HepG2 (cell line): ENCODE data around the gene TTLL11. TPM values are rescaled to one million over a fixed set of nuclear protein-coding genes. Genes with fewer than 3 reads are reported as not detected.

Source experiments
- ATAC-seq: fragments of 200-7000 bp; cut with Tn5 transposase; 3 replicates; pipeline ENCODE4 v1.9.1; 2020; ENCODE audit warnings: mild to moderate bottlenecking, moderate library complexity
- BruUV-seq: library from RNA; stranded (reverse); fragments of 400-500 nt; replicated peaks from 2 replicates; lab custom pipeline; 2021; lab: Mats Ljungman, UMichigan
- CTCF ChIA-PET: fragments of 300-600 bp; formaldehyde crosslinking; extraction: SDS; loops from one replicate; lab custom pipeline; 2021; ENCODE audit warnings: low total read pairs, inconsistent platforms, low intra/inter-chr PET ratio; lab: Yijun Ruan, JAX
- POLR2A ChIA-PET: fragments of 350-600 bp; sonication (Branson Sonifier 250); formaldehyde crosslinking; loops from one replicate; lab custom pipeline; 2020; ENCODE audit warnings: antibody characterized with exemption, inconsistent platforms; lab: Yijun Ruan, JAX
- DNase-seq: peaks from one replicate; pipeline ENCODE4 v3.0.0-alpha.2; 2015; ENCODE audit warnings: low spot score
- FAIRE-seq: peaks from 3 replicates; lab custom pipeline; 2011; peaks lifted over from hg19 to GRCh38; lab: Jason Lieb, UNC
- H2AFZ ChIP-seq: one replicate; pipeline ENCODE4 v1.6.1; 2011; ENCODE audit warnings: low read length, inconsistent platforms
- H3K27ac ChIP-seq: fragments of 300-600 bp; 3 replicates; pipeline ENCODE4 v1.8.0; 2011; ENCODE audit warnings: mixed run types, mild to moderate bottlenecking, mixed read lengths, low read length, inconsistent platforms; ENCODE audit not compliant: insufficient read depth; ENCODE audit errors: extremely low read length
- H3K27me3 ChIP-seq, 2 experiments: fragments of 200-600 bp in 1 of 2; 2 replicates in 1 of 2; 3 replicates in 1 of 2; pipeline versions ENCODE4 v1.6.0 to v1.8.0; 2011; ENCODE audit warnings: low read length in 2 of 2, mild to moderate bottlenecking in 2 of 2, moderate library complexity in 2 of 2, inconsistent platforms in 1 of 2; ENCODE audit not compliant: insufficient read depth in 2 of 2, control insufficient read depth in 1 of 2
- H3K36me3 ChIP-seq, 2 experiments: fragments of 200-600 bp in 1 of 2; replicated peaks in 1 of 2; 2 replicates in 1 of 2; 3 replicates in 1 of 2; pipeline versions ENCODE4 v1.5.1 to v1.8.0; 2011; ENCODE audit warnings: low read length in 2 of 2, inconsistent platforms in 1 of 2; ENCODE audit not compliant: insufficient read depth in 2 of 2, control insufficient read depth in 1 of 2
- H3K4me1 ChIP-seq: 2 replicates; pipeline ENCODE4 v1.5.1; 2012; ENCODE audit warnings: low read length, inconsistent platforms; ENCODE audit not compliant: insufficient read depth
- H3K4me2 ChIP-seq: 2 replicates; pipeline ENCODE4 v1.6.0; 2011; ENCODE audit warnings: low read depth, low read length, inconsistent platforms
- H3K4me3 ChIP-seq, 3 experiments: fragments of 200-600 bp in 1 of 3; sonication (generic), shearing (Covaris generic) in 1 of 3; replicated peaks in 1 of 3; 2 replicates each; pipeline ENCODE4 v1.5.1; 2011 to 2016; ENCODE audit warnings: low read length in 3 of 3, inconsistent platforms in 2 of 3, low read depth in 2 of 3, mild to moderate bottlenecking in 2 of 3, control low read depth in 1 of 3, mixed read lengths in 1 of 3; ENCODE audit not compliant: insufficient read depth in 1 of 3
- H3K79me2 ChIP-seq: one replicate; pipeline ENCODE4 v1.6.1; 2011; ENCODE audit warnings: low read length, inconsistent platforms; ENCODE audit not compliant: insufficient read depth
- H3K9ac ChIP-seq: 2 replicates; pipeline ENCODE4 v1.6.0; 2011; ENCODE audit warnings: mild to moderate bottlenecking, low read depth, low read length, inconsistent platforms; ENCODE audit not compliant: insufficient read depth
- H3K9me3 ChIP-seq: 2 replicates; pipeline ENCODE4 v1.5.1; 2012; ENCODE audit warnings: mild to moderate bottlenecking, low read length
- H4K20me1 ChIP-seq: 2 replicates; pipeline ENCODE4 v1.6.0; 2011; ENCODE audit warnings: inconsistent platforms, mild to moderate bottlenecking, low read length, moderate library complexity; ENCODE audit not compliant: insufficient read depth
- ARNTL ChIP-seq: sonication (generic); formaldehyde crosslinking; IDR thresholded peaks from 2 replicates; pipeline ENCODE4 v1.4.0; 2020; ENCODE audit warnings: mild to moderate bottlenecking, missing genetic modification reagents
- SIN3A ChIP-seq: IDR thresholded peaks from 2 replicates; pipeline ENCODE4 v1.6.1; 2011; ENCODE audit warnings: low read depth, mild to moderate bottlenecking, control low read depth, low read length, borderline replicate concordance
- TCF12 ChIP-seq, 2 experiments: fragments of 450-650 bp in 1 of 2; sonication (generic) in 1 of 2; formaldehyde crosslinking in 1 of 2; IDR thresholded peaks; 2 replicates each; pipeline versions ENCODE4 v1.6.1 to v1.8.0; 2017 to 2022; ENCODE audit warnings: antibody characterized with exemption in 1 of 2, mild to moderate bottlenecking in 1 of 2, missing genetic modification reagents in 1 of 2, moderate library complexity in 1 of 2
- ZNF124 ChIP-seq: sonication (generic); formaldehyde crosslinking; IDR thresholded peaks from 2 replicates; pipeline ENCODE4 v1.4.0; 2020; ENCODE audit warnings: missing genetic modification reagents
- ZNF292 ChIP-seq: sonication (generic); formaldehyde crosslinking; IDR thresholded peaks from 2 replicates; pipeline ENCODE4 v1.8.1; 2022; ENCODE audit warnings: mild to moderate bottlenecking, low read depth, missing genetic modification reagents, borderline replicate concordance
- ZNF883 ChIP-seq: sonication (generic); formaldehyde crosslinking; IDR thresholded peaks from 2 replicates; pipeline ENCODE4 v1.5.1; 2020; ENCODE audit warnings: mild to moderate bottlenecking, missing genetic modification reagents; ENCODE audit errors: not compliant biosample characterization
- WGBS: methylation state at CpG from one replicate; pipeline ENCODE4 v1.1.6; 2017; ENCODE audit warnings: low lambda C conversion rate; 5-methylcytosine and 5-hydroxymethylcytosine counted together
- in situ Hi-C: cut with HindIII; loops from 2 replicates; pipeline ENCODE4 v1.10.0; 2017; ENCODE audit warnings: low pct_unique_long_range_greater_than_20kb; ENCODE audit not compliant: extremely low pct_ligation_motif_present
- intact Hi-C: fragments of 100-400 bp; cut with micrococcal nuclease; formaldehyde crosslinking; loops from one replicate; pipeline ENCODE4 v1.10.0; 2022; ENCODE audit not compliant: unreplicated experiment
- polyA plus RNA-seq, 8 experiments: library from polyadenylated mRNA; depleted of rRNA in 3 of 8; stranded (reverse) in 7 of 8; unstranded in 1 of 8; fragments of >200 nt; fragmentation: Illumina TruSeq in 4 of 8; extraction: Trizol in 4 of 8; gene quantifications; 2 replicates each; pipeline versions ENCODE4 v1.2.1 to v1.2.3, GENCODE V29; 2011 to 2016; ENCODE audit warnings: low read depth in 4 of 8, missing spikeins in 1 of 8, mixed read lengths in 1 of 8; ENCODE audit not compliant: insufficient read depth in 1 of 8
- total RNA-seq, 5 experiments: library from RNA; depleted of rRNA; stranded (reverse); fragments of >200 nt; fragmentation: Illumina TruSeq; extraction: Trizol; gene quantifications; 2 replicates each; pipeline ENCODE4 v1.2.3, GENCODE V29; 2016; ENCODE audit warnings: low read depth in 1 of 5
- TF ChIP-seq, protein P1 (sequence below): sonication (generic); formaldehyde crosslinking; IDR thresholded peaks from 2 replicates; pipeline ENCODE4 v1.8.0; 2022; ENCODE audit warnings: mild to moderate bottlenecking, missing genetic modification reagents, moderate library complexity
- TF ChIP-seq, protein P2 (sequence below): sonication (generic); formaldehyde crosslinking; IDR thresholded peaks from 2 replicates; pipeline ENCODE4 v1.5.0; 2020; ENCODE audit warnings: mild to moderate bottlenecking, missing genetic modification reagents

The TTLL11 gene
- total and polyA plus RNA-seq, 2 of the 13 experiments (the other 11 are each of a cell fraction or from before 2014, with no cell fraction given): 4.5 to 5.2 TPM

- TF ChIP-seq, protein P1, sequence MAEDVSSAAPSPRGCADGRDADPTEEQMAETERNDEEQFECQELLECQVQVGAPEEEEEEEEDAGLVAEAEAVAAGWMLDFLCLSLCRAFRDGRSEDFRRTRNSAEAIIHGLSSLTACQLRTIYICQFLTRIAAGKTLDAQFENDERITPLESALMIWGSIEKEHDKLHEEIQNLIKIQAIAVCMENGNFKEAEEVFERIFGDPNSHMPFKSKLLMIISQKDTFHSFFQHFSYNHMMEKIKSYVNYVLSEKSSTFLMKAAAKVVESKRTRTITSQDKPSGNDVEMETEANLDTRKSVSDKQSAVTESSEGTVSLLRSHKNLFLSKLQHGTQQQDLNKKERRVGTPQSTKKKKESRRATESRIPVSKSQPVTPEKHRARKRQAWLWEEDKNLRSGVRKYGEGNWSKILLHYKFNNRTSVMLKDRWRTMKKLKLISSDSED: no peak
These were observed 184.0 kb downstream of the TTLL11 start (continued) for GRCh38 chr9:121909111-121909510.

DNA sequence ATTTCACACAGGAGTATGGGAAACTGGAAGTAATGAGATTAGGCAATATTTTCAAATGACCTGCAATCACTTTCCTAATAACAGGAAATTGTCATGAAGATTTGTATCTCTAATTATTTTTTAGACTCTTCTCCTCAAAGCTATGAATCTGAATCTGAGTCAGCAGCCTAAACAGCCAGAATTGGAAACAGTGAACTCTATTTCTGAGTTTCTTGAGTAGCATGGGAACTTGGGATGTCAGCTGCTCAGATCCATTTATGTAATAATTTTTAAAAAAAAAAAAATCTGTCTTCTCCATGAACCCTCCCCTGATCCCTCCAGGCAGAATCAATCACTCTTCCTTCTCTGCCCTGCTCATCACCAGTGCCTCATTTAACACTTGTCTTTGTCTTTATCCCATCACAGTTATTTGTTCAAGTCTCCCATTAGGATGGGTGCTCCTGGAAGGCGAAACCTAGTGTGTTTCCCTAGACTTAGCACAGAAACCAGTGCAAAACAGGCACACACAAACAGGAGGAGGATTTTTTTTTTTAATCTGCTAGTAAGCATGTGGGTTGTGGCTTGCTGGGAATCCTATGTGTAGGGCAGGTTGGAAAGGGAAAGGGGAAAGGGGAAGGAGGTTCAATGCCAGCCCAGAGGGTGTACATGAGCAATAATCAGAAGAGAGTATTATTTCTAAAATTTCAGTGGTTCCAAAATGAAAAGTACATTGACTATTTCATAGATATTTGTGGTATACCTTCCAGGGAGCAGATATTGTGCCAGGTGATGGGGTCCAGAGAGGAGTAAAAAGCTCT is 186.8 kb downstream of the TTLL11 start:
- 82% methylated on average over 1 of the region's 1 CpG for WGBS
- H3K79me2 ChIP-seq: no peaks in the 10 kb centered on the region
- H3K9me3 ChIP-seq: no peaks in the 10 kb centered on the region
- H4K20me1 ChIP-seq: no peaks in the 10 kb centered on the region
- no peak overlapping the region for H3K27ac ChIP-seq
- POLR2A ChIA-PET: no interaction called here
- TF ChIP-seq ZNF124 (CRISPR knock-in tag) (no peak), ZNF883 (no peak), TCF12 (IDR thresholded peaks at IDR 0.05) (no peak), TCF12 (CRISPR knock-in tag; IDR thresholded peaks at IDR 0.05) (no peak), ZNF292 (CRISPR knock-in tag) (no peak), ARNTL (no peak), SIN3A (no peak)
- TF ChIP-seq, protein P2, sequence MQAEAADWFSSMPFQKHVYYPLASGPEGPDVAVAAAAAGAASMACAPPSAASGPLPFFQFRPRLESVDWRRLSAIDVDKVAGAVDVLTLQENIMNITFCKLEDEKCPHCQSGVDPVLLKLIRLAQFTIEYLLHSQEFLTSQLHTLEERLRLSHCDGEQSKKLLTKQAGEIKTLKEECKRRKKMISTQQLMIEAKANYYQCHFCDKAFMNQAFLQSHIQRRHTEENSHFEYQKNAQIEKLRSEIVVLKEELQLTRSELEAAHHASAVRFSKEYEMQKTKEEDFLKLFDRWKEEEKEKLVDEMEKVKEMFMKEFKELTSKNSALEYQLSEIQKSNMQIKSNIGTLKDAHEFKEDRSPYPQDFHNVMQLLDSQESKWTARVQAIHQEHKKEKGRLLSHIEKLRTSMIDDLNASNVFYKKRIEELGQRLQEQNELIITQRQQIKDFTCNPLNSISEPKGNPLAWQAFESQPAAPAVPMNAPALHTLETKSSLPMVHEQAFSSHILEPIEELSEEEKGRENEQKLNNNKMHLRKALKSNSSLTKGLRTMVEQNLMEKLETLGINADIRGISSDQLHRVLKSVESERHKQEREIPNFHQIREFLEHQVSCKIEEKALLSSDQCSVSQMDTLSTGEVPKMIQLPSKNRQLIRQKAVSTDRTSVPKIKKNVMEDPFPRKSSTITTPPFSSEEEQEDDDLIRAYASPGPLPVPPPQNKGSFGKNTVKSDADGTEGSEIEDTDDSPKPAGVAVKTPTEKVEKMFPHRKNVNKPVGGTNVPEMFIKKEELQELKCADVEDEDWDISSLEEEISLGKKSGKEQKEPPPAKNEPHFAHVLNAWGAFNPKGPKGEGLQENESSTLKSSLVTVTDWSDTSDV (CRISPR knock-in tag): no peak
- H3K4me1 ChIP-seq: 0 out of 2 replicates have a peak, but pooled peaks cover 12% of the 10 kb centered on the region
- in situ Hi-C loops (no loop called here), intact Hi-C loops (no loop called here)
- H3K9ac ChIP-seq: no peak overlapping the region
- H3K4me2 ChIP-seq: no peak overlapping the region
- no peak overlapping the region for H3K4me3 ChIP-seq
- ATAC-seq (no peak), FAIRE-seq (no peak), DNase-seq (no peak)
- no peaks in the 10 kb centered on the region for H3K36me3 ChIP-seq
- CTCF ChIA-PET: no interaction called here
- no peak overlapping the region for H2AFZ ChIP-seq
- peaks cover 0 to 1% of the 10 kb centered on the region in 2 experiments; a peak in 1 of 5 replicates for H3K27me3 ChIP-seq
- BruUV-seq: no TSS peak
